Activated naive CD8-positive, alpha-beta T cell treated with anti-CD3 and anti-CD28 coated beads, Interleukin-2, amount 10 ng/mL, durations not matched to agents 7 days and 5 days (primary cell): Measurements from ENCODE around the gene NDUFS6. TPM values are rescaled to one million over a fixed set of nuclear protein-coding genes. Genes with fewer than 3 reads are reported as not detected.
"Not testable (repeated sequence)": the region's sequence is repeated elsewhere in the genome, so short reads cannot be mapped to it uniquely, and the experiment has no call there.

Experiments used
- ATAC-seq: fragments of 150-1000 bp; cut with Tn5 transposase; one replicate; pipeline ENCODE4 v1.10.0; 2021; ENCODE audit warnings: low read depth, moderate library complexity
- POLR2A ChIA-PET: fragments of 350-600 bp; sonication (Branson Sonifier 250); formaldehyde crosslinking; loops from one replicate; lab custom pipeline; 2021; ENCODE audit warnings: antibody characterized with exemption; lab: Charles Lee
- DNase-seq: peaks from one replicate; pipeline ENCODE4 v3.0.0; 2021
- H3K27ac Mint-ChIP-seq: one replicate; pipeline ENCODE4 v1.8.0; 2022; ENCODE audit warnings: mild to moderate bottlenecking, mixed read lengths
- H3K27me3 Mint-ChIP-seq: one replicate; pipeline ENCODE4 v1.8.0; 2022; ENCODE audit warnings: mild to moderate bottlenecking, moderate library complexity, mixed read lengths
- H3K36me3 Mint-ChIP-seq: one replicate; pipeline ENCODE4 v1.8.0; 2021; ENCODE audit warnings: mild to moderate bottlenecking, mixed read lengths
- H3K4me1 Mint-ChIP-seq: one replicate; pipeline ENCODE4 v1.8.0; 2021; ENCODE audit warnings: mixed read lengths
- H3K4me3 Mint-ChIP-seq: one replicate; pipeline ENCODE4 v1.8.0; 2022; ENCODE audit warnings: mild to moderate bottlenecking, moderate library complexity, mixed read lengths
- H3K9me3 Mint-ChIP-seq: one replicate; pipeline ENCODE4 v1.8.0; 2021; ENCODE audit warnings: mixed read lengths
- total RNA-seq, 2 experiments: library from RNA; stranded (reverse); gene quantifications; one replicate each; pipeline ENCODE4 v1.2.3, GENCODE V29; 2021

Gene NDUFS6
- total RNA-seq, 2 experiments from 2014 or later, result 24.7 to 27.7 TPM

DNA sequence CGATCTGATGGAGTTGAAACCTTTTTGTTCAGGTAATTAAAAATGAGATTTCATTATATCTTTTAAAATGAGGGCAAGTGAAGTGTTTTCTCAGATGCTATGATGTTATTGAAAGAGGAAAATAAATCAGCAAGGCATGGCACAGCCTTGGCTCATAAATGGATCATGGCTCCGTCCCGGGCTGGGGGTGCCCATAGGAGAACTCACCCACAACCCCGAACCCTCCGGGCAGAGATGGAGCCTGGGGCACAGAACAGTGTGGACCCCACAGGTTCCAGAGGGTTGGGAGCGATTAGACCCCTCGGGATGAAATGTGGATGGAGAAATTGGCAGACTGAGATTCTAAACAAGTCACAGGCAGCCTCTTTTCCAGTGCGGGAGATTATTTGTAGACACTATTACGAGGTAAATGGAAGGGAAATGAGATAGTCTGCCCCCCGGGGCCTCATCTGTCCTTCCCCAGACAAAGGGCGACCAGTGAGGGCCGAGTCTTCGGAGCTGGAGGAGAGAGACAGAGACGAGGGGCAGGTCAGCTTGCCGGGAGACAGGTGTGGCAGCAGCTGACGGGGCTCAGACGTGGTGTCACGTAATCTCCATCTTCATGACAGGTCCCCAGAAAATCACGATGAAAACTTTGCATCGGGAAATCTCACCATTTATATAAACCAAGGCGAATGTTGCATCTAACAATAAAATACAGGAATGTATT lies 33.7 kb downstream of the NDUFS6 start:
- DNase-seq, result no peak
- ATAC-seq, result no peak
- POLR2A ChIA-PET, result no interaction called here
- Mint-ChIP-seq H3K4me1 (no peaks in the 10 kb centered on the region), H3K27ac (no peak overlapping the region), H3K36me3 (no peaks in the 10 kb centered on the region), H3K4me3 (no peak overlapping the region), H3K9me3 (no peaks in the 10 kb centered on the region), H3K27me3 (peaks cover 6% of the 10 kb centered on the region)

DNA sequence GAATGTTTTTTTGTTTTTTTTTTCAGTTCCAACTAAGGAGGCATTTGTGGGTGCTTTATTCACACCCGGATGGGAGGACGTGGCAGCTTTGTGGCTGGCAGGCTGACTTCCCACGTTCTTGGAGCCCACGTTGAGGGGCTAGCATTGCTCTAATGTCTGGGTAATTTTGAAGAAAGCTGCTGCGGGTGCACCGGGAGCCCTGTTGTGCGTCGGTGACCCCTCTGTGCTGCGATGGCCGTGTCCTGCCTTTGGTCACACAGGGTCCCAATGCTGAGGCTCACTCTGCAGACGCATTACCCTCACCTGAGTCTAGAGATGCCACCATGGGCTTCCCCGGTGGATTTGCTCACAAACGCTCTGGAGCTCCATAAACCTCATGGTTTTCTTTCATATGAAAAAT lies 34.2 kb downstream of the NDUFS6 start:
- Mint-ChIP-seq H3K4me1 (no peaks in the 10 kb centered on the region), H3K4me3 (no peak overlapping the region), H3K27me3 (peaks cover 7% of the 10 kb centered on the region), H3K27ac (no peak overlapping the region), H3K9me3 (no peaks in the 10 kb centered on the region), H3K36me3 (no peaks in the 10 kb centered on the region)
- no peak for DNase-seq
- POLR2A ChIA-PET, result no interaction called here
- ATAC-seq, result no peak

DNA sequence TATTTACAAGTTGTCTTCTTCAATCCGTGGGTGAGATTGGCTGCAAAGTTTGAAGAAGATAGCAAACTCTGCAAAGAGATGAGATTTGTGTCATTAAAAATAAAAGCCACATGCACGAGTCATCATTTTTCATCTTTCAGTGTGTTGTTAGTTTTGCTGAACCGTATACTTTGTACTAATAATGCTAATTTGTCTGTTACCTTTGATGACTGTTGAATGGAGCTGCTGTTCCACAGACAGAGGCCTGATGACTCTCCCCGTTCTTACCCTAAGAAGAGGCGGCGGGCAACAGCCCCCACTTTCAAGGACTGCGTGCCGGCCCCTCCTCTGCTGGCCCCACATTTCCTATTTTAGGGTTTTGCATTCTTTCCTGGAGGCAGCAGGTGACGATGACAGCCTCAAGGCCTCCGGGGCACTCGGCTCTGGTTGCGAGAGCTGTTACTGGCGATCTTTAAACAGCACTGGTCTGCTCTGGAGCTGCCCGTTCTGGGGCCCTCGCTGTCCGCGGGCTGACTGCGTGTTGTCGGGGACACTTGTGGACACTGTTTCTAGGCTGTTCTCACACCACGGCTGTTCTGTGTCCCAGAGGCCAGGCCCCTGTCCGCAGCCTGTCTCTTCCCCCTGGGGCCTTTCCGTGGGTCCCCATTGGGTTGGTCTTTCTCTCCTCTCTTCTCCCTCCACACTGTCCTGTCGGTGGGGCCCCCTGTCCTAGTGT lies 35.1 kb downstream of the NDUFS6 start:
- peaks cover 10% of the 10 kb centered on the region for H3K27me3 Mint-ChIP-seq
- no peaks in the 10 kb centered on the region for H3K4me1 Mint-ChIP-seq
- H3K27ac Mint-ChIP-seq, result no peak overlapping the region
- H3K9me3 Mint-ChIP-seq, result no peaks in the 10 kb centered on the region
- no peaks in the 10 kb centered on the region for H3K36me3 Mint-ChIP-seq
- DNase-seq (no peak), ATAC-seq (no peak)
- H3K4me3 Mint-ChIP-seq, result no peak overlapping the region
- POLR2A ChIA-PET, result no interaction called here

DNA sequence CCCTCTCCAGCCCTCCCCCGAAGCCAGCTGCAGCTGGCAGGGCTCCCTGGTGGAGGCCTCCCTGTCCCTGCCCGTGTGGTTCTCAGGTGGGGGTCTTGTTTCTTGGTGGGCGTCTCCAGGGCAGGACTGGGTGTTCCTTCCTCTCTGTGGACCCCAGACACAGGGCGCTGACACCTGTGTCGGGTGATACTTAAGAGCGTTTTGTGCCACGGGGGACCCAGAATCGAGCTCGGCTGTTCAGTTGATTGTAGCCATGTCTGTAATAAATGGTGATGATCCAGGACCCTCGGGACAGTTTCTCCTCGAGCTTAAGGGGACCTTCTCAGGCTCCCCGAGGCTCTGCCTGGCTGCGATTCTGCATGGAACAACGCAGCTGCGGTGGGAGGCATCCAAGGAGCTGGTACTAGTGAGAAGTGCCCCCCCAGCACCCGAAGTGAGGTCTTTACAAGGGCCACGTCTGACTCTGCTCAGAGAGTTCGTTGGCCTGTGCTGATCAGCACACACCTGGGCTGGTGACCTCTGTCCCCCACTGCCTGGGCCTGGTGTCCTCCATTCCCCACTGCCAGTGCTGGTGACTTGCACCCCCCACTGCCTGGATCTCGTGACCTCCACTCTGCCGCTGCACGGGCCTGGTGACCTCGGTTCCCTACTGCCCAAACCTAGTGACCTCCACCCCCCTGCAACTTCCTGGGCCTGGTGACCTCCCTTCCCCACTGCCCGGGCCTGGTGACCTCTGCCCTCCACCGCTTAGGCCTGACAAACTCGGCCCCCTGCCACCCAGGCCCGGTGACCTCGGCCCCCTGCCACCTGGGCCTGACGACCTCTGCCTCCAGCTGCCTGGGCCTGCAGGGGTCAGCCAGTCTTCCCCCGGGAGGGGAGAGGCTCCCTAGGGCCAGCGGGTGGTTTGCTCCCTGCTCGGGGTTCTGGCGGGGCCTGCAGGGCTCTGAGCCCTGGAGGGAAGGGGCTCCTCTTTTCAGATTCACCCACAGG lies 36.0 kb downstream of the NDUFS6 start:
- Mint-ChIP-seq H3K27ac (no peak overlapping the region), H3K9me3 (no peaks in the 10 kb centered on the region), H3K4me3 (no peak overlapping the region), H3K4me1 (no peaks in the 10 kb centered on the region), H3K36me3 (no peaks in the 10 kb centered on the region), H3K27me3 (peaks cover 12% of the 10 kb centered on the region)
- no peak for ATAC-seq
- no peak for DNase-seq
- POLR2A ChIA-PET, result no interaction called here

DNA sequence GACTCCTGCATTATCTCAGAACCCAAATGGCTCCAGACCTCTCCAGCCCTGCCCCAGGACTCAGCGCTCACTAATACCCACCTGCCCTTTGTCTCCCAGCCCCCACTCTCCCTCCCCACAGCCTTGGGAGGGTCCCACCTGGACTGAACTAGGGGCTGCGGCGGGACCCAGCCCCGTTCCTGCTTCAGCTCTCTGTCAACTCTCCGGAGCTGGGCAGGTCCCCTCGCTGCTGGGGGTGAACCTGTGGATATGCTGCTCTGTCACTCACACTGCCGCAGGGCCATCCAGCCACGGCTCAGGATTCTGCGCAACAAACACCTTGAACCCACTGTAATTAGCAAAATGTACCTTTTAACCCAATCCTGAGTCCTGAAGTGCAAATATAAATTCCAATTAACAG lies 36.8 kb downstream of the NDUFS6 start:
- H3K4me3 Mint-ChIP-seq, result no peak overlapping the region
- no peaks in the 10 kb centered on the region for H3K4me1 Mint-ChIP-seq
- H3K9me3 Mint-ChIP-seq, result no peaks in the 10 kb centered on the region
- H3K27me3 Mint-ChIP-seq, result peaks cover 12% of the 10 kb centered on the region
- DNase-seq (no peak), ATAC-seq (no peak)
- POLR2A ChIA-PET, result no interaction called here
- no peak overlapping the region for H3K27ac Mint-ChIP-seq
- no peaks in the 10 kb centered on the region for H3K36me3 Mint-ChIP-seq

DNA sequence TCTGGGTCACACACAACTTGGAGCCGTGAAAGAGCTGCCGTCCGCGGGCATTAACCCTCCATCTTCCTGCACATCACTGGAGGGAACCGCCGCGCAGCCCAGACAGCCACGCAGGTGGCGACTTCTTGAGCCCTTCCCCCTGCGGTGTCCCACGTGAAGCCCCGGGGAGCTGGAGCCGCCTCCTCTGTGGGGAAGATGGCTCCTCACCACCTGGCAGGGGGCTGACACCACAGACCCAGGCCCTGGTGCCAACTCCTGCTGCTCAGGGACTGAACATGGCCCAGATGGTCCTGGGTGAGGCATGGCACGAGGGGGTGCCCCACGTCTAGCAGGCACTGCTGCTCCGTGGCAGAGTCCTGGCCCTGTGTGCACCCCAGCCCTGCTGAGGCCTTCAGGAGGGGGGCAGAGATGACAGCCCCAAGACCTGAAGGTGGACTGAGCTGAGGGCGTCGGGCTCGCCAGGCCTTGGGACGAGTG lies 38.9 kb downstream of the NDUFS6 start:
- Mint-ChIP-seq H3K36me3 (no peaks in the 10 kb centered on the region), H3K27ac (no peak overlapping the region), H3K9me3 (no peaks in the 10 kb centered on the region), H3K4me1 (no peaks in the 10 kb centered on the region), H3K27me3 (peaks cover 9% of the 10 kb centered on the region), H3K4me3 (no peak overlapping the region)
- DNase-seq (no peak), ATAC-seq (no peak)
- POLR2A ChIA-PET, result no interaction called here

DNA sequence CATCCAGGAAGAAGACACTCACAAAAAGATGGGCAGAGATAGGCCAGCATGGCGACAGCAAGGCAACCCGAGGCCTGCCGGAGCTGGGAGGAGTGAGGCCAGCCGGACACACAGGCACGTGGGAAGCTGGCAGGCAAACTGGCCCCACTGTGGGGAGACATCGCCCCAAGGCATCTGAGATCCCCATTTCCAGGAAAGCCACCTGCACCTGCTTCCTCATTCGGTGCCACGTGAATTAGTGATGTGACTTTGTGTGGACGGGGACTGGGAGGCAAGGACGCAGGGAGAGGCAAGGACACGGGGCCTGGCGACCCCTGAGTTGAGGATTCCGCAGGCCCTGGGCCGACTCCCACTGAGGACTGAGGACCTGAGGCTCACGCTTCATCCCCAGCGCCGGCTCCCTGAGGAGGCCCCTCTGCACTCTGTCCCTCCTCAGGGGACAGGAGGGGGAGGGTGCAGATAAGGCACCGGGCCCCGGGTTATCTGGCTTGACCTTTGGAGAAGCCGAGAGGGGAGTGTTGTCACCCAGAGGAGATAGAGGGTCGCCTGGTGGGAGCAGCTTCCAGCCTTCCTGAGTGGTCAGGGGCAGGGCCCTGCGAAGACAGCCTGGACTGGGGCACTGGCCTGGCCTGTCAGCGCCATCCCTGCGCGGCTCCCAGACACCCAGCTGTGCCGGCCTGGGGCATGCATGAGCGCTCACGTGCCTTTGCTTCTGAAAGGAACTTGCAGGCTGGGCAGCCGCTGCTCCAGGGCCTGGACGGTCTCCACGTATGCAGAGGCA lies 39.7 kb downstream of the NDUFS6 start:
- H3K9me3 Mint-ChIP-seq, result no peaks in the 10 kb centered on the region
- H3K4me1 Mint-ChIP-seq, result no peaks in the 10 kb centered on the region
- POLR2A ChIA-PET, result no interaction called here
- H3K4me3 Mint-ChIP-seq, result no peak overlapping the region
- H3K27me3 Mint-ChIP-seq, result peaks cover 9% of the 10 kb centered on the region
- DNase-seq, result no peak
- no peaks in the 10 kb centered on the region for H3K36me3 Mint-ChIP-seq
- no peak overlapping the region for H3K27ac Mint-ChIP-seq
- ATAC-seq, result no peak

DNA sequence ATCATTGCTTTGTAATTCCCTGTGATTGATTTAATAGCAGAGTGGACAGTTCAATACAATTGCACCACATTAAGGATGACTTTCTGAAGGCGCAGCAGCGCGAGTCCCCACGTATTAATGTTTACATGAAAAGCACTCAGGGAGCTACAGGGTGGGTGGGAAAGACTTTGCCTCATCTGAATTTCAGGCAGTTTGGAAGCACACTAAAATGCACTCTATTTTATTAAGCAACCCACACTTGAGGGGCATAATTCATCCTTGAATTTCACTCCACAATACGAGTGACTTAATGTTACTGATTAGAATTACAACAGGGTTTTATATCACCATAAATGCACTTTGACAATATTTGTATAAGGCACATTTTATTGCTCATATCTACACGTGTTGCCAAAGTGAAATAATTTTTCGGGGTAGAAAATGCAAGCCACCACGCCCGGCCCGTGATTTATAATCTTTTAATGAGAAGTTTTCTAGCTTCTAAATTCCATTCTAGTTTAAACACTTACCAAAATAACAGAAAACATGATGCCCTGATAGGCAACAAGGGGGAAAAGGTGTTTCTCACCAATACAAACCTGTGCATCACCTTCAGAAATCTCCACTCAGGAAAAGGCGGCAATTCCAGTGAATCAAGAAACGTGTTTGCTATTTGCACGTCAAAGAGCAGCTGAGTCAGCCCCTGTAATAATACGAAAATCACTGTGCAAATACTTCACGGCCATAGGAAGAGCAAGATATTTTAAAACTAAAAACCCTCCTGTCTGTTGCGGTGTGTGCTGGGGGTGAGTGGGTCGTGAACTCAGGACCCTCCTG lies 41.0 kb downstream of the NDUFS6 start:
- Mint-ChIP-seq H3K4me3 (no peak overlapping the region), H3K36me3 (no peaks in the 10 kb centered on the region), H3K4me1 (no peaks in the 10 kb centered on the region), H3K27me3 (peaks cover 9% of the 10 kb centered on the region), H3K9me3 (no peaks in the 10 kb centered on the region), H3K27ac (no peak overlapping the region)
- POLR2A ChIA-PET, result interaction anchor here (0.7 kb wide), 1 partner anchor 13 kb away, joined by 6 read pairs; no protein-coding TSS in a partner anchor
- ATAC-seq, result no peak
- DNase-seq, result no peak

DNA sequence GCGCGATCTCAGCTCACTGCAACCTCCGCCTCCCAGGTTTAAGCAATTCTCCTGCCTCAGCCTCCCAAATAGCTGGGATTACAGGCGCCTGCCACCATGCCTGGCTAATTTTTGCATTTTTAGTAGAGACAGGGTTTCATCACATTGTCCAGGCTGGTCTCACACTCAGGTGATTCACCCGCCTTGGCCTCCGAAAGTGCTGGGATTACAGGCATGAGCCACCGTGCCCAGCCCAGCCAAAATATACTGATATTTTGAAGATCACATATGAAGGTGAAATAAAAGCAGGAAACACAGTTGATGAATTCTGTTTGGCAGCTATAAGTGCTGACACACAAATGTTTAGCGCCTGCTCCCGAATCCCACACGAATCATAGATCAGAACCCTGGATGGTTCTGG lies 42.6 kb downstream of the NDUFS6 start:
- H3K27me3 Mint-ChIP-seq, result peaks cover 16% of the 10 kb centered on the region

DNA sequence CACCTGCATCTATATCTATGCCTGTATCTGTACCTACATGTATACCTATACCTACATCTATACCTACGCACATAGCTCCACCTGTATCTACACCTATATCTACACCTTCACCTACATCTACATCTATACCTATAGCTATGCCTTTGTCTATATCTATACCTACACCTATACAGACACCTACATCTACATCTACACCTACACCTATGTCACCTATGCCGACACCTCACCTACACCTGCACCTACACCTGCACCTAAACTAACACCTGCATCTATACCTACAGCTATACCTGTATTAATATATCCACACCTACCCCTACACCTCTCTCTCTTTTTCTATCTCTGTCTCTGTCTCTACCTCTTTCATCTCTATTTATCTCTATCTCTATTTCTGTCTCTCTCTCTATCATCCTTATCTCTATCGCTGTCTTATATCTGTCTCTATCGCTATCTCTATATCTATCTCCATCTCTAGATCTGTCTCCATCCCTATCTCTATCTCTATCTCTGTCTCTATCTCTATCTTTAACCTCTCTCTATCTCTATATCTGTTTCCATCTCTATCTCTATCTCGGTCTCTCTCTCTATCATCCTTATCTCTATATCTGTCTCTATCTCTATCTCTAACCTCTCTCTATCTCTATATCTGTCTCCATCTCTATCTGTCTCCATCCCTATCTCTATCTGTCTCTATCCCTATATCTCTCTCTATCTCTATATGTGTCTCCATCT lies 43.7 kb downstream of the NDUFS6 start:
- H3K4me1 Mint-ChIP-seq, result no peaks in the 10 kb centered on the region
- no peak overlapping the region for H3K4me3 Mint-ChIP-seq
- peaks cover 23% of the 10 kb centered on the region for H3K27me3 Mint-ChIP-seq
- DNase-seq, result no peak
- no peak overlapping the region for H3K27ac Mint-ChIP-seq
- POLR2A ChIA-PET, result no interaction called here
- no peak for ATAC-seq
- no peaks in the 10 kb centered on the region for H3K9me3 Mint-ChIP-seq
- no peaks in the 10 kb centered on the region for H3K36me3 Mint-ChIP-seq

More for the DNA sequence above, 42.6 kb downstream of the NDUFS6 start:
- DNase-seq, H3K36me3 Mint-ChIP-seq, H3K4me1 Mint-ChIP-seq, POLR2A ChIA-PET, H3K4me3 Mint-ChIP-seq, H3K9me3 Mint-ChIP-seq, H3K27ac Mint-ChIP-seq, ATAC-seq: not testable (repeated sequence)

DNA sequence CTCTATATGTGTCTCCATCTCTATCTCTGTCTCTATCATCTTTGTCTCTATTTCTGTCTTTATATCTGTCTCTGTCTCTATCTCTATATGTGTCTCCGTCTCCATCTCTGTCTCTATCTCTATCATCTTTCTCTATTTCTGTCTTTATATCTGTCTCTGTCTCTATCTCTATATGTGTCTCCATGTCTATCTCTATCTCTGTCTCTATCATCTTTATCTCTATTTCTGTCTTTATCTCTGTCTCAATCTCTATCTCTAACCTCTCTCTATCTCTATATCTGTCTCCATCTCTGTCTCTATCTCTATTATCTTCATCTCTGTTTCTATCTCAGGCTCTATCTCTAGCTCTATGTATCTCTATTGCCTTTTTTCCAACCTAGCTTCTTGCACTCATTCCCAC lies 44.5 kb downstream of the NDUFS6 start:
- Mint-ChIP-seq H3K4me1 (no peaks in the 10 kb centered on the region), H3K4me3 (no peak overlapping the region), H3K27me3 (peaks cover 24% of the 10 kb centered on the region), H3K36me3 (no peaks in the 10 kb centered on the region), H3K27ac (no peak overlapping the region), H3K9me3 (no peaks in the 10 kb centered on the region)
- POLR2A ChIA-PET, result no interaction called here
- DNase-seq (no peak), ATAC-seq (no peak)

DNA sequence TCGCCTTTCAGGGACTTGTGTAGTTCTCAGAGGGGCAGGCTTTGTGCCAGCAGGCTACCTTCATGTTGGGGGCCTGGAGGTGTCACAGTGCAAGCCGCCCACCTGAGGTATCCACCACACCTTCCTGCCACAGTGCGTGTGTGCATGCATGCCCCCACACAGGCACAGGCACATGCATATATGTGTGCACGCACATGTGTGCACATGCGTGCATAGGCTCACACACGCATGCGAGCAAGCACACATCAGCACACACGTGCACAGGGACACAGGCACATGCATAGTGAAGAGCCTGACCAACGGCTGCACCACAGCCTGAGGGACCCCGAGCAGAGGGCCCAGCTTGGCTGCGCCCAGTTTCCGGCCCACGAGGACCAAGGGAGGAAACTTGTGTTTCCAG lies 45.4 kb downstream of the NDUFS6 start:
- POLR2A ChIA-PET, result no interaction called here
- ATAC-seq (no peak), DNase-seq (no peak)
- Mint-ChIP-seq H3K27me3 (peaks cover 27% of the 10 kb centered on the region), H3K9me3 (no peaks in the 10 kb centered on the region), H3K4me3 (no peak overlapping the region), H3K27ac (no peak overlapping the region), H3K4me1 (no peaks in the 10 kb centered on the region), H3K36me3 (no peaks in the 10 kb centered on the region)
